ENCODE results near the gene STAT1. TPM values are rescaled to one million over a fixed set of nuclear protein-coding genes. Genes with fewer than 3 reads are reported as not detected.

STAT1 gene
- total RNA-seq, 1 experiment from 2014 or later = 108 TPM

GRCh38 chr2:191020742-191021381 is 6.9 kb upstream of the STAT1 start:
- no peaks in the 10 kb centered on the region for H3K36me3 ChIP-seq
- no peaks in the 10 kb centered on the region for H3K9me3 ChIP-seq (replicated peaks)
- H3K4me3 ChIP-seq = peak overlapping the region; percentile 56
- H3K27me3 ChIP-seq (replicated peaks) = no peaks in the 10 kb centered on the region
- H3K27ac ChIP-seq = peak overlapping the region; percentile 98
- peak in 1 of 2 experiments; percentile 73 for DNase-seq (ENCODE audit: low read depth in 1 of 2, low spot score in 2 of 2)
- H3K4me1 ChIP-seq (replicated peaks) = peaks cover 38% of the 10 kb centered on the region

GRCh38 chr2:191020221-191020741 is 6.3 kb upstream of the STAT1 start:
- Histone ChIP-seq H3K27me3 (replicated peaks) (no peaks in the 10 kb centered on the region), H3K4me3 (peak overlapping the region; percentile 56), H3K4me1 (replicated peaks) (peaks cover 38% of the 10 kb centered on the region), H3K9me3 (replicated peaks) (no peaks in the 10 kb centered on the region; the same call in 1 of the 2 replicates), H3K36me3 (no peaks in the 10 kb centered on the region), H3K27ac (peak overlapping the region; percentile 98)
- DNase-seq (ENCODE audit: low read depth in 1 of 2, low spot score in 2 of 2) = peak; percentile 95 to 97

GRCh38 chr2:191019376-191019775 is 5.4 kb upstream of the STAT1 start:
- DNase-seq (ENCODE audit: low read depth in 1 of 2, low spot score in 2 of 2) = no peak
- Histone ChIP-seq H3K27ac (peak overlapping the region; percentile 98), H3K27me3 (replicated peaks) (no peaks in the 10 kb centered on the region), H3K4me1 (replicated peaks) (peaks cover 43% of the 10 kb centered on the region), H3K4me3 (no peak overlapping the region), H3K9me3 (replicated peaks) (no peaks in the 10 kb centered on the region; the same call in 1 of the 2 replicates), H3K36me3 (no peaks in the 10 kb centered on the region)

DNA sequence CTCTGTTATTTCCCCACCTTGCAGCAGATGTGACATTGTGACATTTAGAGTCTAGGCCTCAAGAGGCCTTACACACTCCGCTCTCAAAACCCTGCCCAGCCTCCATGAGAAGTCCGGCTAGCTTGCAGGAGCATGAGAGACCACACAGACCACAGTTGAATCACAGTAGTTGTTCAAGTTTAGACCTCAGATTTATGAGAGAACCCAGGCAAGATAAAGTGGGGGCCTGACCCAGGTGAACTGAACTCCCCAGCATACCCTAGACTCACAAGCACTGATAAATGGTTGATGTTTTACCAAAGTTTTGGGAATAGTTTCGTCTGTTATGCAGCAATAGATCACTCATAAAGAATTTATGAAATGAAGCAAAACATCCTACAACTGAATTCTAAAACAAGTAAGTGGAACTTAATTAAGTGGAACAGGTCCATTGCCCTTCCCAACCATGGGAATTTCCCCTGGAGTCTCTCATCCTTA is 4.7 kb upstream of the STAT1 start:
- no peaks in the 10 kb centered on the region; the same call in 1 of the 2 replicates for H3K9me3 ChIP-seq (replicated peaks)
- no peak overlapping the region for H3K27ac ChIP-seq
- H3K4me1 ChIP-seq (replicated peaks) = peaks cover 44% of the 10 kb centered on the region
- DNase-seq (ENCODE audit: low read depth in 1 of 2, low spot score in 2 of 2) = no peak
- no peak overlapping the region for H3K4me3 ChIP-seq
- no peaks in the 10 kb centered on the region for H3K27me3 ChIP-seq (replicated peaks)
- peaks cover 3% of the 10 kb centered on the region for H3K36me3 ChIP-seq

DNA sequence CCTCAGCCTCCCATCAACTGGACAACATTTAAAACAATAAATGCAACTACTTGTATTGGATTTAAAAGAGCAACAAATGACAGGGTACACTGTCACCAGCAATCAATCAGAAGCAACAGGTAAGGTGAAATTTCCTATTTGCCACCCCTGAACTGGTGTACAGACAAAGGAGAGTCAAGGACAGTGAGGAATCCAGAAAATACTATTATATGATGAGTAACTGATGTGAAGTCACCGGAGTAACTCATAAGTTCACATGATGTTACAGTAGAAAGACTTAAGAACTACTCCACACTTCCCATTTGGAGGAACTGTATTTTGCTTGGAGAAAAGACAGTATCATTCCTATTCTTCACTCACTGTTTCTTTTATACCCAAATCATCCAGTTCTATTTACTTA is 4.1 kb upstream of the STAT1 start:
- H3K9me3 ChIP-seq (replicated peaks) = no peaks in the 10 kb centered on the region; the same call in 1 of the 2 replicates
- H3K27ac ChIP-seq = no peak overlapping the region
- H3K36me3 ChIP-seq = peaks cover 6% of the 10 kb centered on the region
- DNase-seq (ENCODE audit: low read depth in 1 of 2, low spot score in 2 of 2) = no peak
- peaks cover 40% of the 10 kb centered on the region for H3K4me1 ChIP-seq (replicated peaks)
- H3K4me3 ChIP-seq = no peak overlapping the region
- no peaks in the 10 kb centered on the region for H3K27me3 ChIP-seq (replicated peaks)

DNA sequence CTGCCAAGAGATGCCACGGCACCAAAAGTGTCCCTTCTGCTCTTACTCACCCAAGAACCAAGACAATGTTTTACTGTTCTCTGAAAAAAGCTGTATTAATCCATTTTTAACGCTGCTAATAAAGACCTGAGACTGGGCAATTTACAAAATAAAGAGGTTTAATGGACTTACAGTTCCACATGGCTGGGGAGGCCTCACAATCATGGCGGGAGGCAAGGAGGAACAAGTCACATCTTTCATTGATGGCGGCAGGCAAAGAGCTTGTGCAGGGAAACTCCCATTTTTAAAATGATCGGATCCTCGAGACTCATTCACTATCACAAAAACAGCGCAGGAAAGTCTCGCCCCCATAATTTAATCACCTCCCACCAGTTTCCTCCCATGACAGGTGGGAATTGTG is 1.9 kb upstream of the STAT1 start:
- Histone ChIP-seq H3K4me1 (replicated peaks) (peaks cover 42% of the 10 kb centered on the region), H3K4me3 (no peak overlapping the region), H3K36me3 (peaks cover 25% of the 10 kb centered on the region), H3K27me3 (replicated peaks) (no peaks in the 10 kb centered on the region), H3K9me3 (replicated peaks) (no peaks in the 10 kb centered on the region; the same call in 1 of the 2 replicates), H3K27ac (no peak overlapping the region)
- DNase-seq (ENCODE audit: low read depth in 1 of 2, low spot score in 2 of 2) = no peak

DNA sequence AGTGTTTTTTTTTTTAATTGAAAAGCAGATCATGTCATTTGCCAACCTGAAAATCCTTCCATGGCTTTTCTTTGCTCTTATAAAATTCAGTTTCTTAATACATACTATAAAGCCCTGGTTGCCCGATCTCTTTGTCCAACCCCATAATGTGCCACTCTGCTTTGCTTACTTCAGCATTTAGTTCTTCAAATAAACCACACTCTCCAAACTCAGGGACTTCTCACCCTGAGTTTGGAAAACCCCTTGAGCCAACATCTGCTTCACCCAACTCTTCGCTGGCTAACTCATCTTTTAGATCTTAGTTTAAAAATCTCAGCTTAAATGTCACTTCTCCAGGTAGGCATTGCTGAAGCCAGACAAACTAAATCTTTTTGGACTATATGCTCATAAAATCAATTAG is 1.3 kb upstream of the STAT1 start:
- Histone ChIP-seq H3K27ac (no peak overlapping the region), H3K27me3 (replicated peaks) (no peaks in the 10 kb centered on the region), H3K4me3 (no peak overlapping the region), H3K36me3 (peaks cover 27% of the 10 kb centered on the region), H3K4me1 (replicated peaks) (peaks cover 44% of the 10 kb centered on the region), H3K9me3 (replicated peaks) (no peaks in the 10 kb centered on the region; the same call in 1 of the 2 replicates)
- DNase-seq (ENCODE audit: low read depth in 1 of 2, low spot score in 2 of 2) = no peak

- peaks cover 45% of the 10 kb centered on the region for H3K4me1 ChIP-seq (replicated peaks)
- peak overlapping the region; percentile 70 for H3K27ac ChIP-seq
- H3K36me3 ChIP-seq = peaks cover 33% of the 10 kb centered on the region
- H3K9me3 ChIP-seq (replicated peaks) = no peaks in the 10 kb centered on the region; the same call in 1 of the 2 replicates
- DNase-seq (ENCODE audit: low read depth in 1 of 2, low spot score in 2 of 2) = no peak
- no peaks in the 10 kb centered on the region for H3K27me3 ChIP-seq (replicated peaks)
- peak overlapping the region; percentile 91 for H3K4me3 ChIP-seq
Observed at GRCh38 chr2:191014653-191015020, 666 bp upstream of the STAT1 start.

DNA sequence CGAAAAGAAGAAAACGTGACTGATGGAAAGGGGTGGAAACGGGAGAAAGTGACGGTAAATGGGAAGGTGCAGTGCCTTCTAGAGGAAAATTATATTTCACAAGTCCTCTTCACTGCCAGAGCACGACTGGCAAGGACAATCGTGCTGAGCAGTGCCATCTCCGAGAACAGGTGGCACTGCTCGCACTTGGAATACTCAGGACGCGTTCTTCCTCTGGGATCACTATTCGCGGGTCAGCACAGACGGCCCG is 364 bp downstream of the STAT1 start:
- Histone ChIP-seq H3K4me1 (replicated peaks) (peaks cover 41% of the 10 kb centered on the region), H3K27me3 (replicated peaks) (no peaks in the 10 kb centered on the region), H3K9me3 (replicated peaks) (no peaks in the 10 kb centered on the region; the same call in 1 of the 2 replicates), H3K27ac (peak overlapping the region; percentile 70), H3K36me3 (peaks cover 43% of the 10 kb centered on the region), H3K4me3 (peak overlapping the region; percentile 91)
- no peak for DNase-seq (ENCODE audit: low read depth in 1 of 2, low spot score in 2 of 2)

GRCh38 chr2:191012845-191013681 is 908 bp downstream of the STAT1 start:
- Histone ChIP-seq H3K36me3 (peaks cover 49% of the 10 kb centered on the region), H3K4me3 (peak overlapping the region; percentile 91), H3K9me3 (replicated peaks) (no peaks in the 10 kb centered on the region; the same call in 1 of the 2 replicates), H3K4me1 (replicated peaks) (peaks cover 41% of the 10 kb centered on the region), H3K27me3 (replicated peaks) (no peaks in the 10 kb centered on the region), H3K27ac (peak overlapping the region; percentile 70)
- no peak for DNase-seq (ENCODE audit: low read depth in 1 of 2, low spot score in 2 of 2)

DNA sequence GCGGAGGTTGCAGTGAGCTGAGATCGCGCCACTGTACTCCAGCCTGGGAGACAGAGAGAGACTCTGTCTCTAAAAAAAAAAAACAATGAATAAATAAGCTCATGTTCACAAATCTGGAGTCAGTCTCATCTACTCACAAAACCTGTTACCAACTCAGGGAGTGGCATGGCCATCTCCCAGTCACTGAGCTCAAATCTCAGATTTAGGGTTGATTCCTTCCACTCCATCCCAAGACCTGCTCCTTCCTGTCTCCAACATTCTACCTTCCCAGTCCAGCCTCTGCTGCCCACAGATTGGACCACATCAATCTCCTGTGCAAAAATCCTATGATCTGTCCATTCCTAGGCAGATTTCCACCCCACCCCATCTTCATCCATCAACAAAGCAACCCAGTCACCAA is 1.6 kb downstream of the STAT1 start:
- peaks cover 56% of the 10 kb centered on the region for H3K36me3 ChIP-seq
- no peak overlapping the region for H3K4me3 ChIP-seq
- no peak overlapping the region for H3K27ac ChIP-seq
- no peaks in the 10 kb centered on the region; the same call in 1 of the 2 replicates for H3K9me3 ChIP-seq (replicated peaks)
- no peak for DNase-seq (ENCODE audit: low read depth in 1 of 2, low spot score in 2 of 2)
- H3K4me1 ChIP-seq (replicated peaks) = peaks cover 41% of the 10 kb centered on the region
- H3K27me3 ChIP-seq (replicated peaks) = no peaks in the 10 kb centered on the region

GRCh38 chr2:191010887-191011885 is 2.8 kb downstream of the STAT1 start:
- DNase-seq (ENCODE audit: low read depth in 1 of 2, low spot score in 2 of 2) = no peak
- peaks cover 67% of the 10 kb centered on the region for H3K36me3 ChIP-seq

More at GRCh38 chr2:191010887-191011885, 2.8 kb downstream of the STAT1 start:
- no peaks in the 10 kb centered on the region; the same call in 1 of the 2 replicates for H3K9me3 ChIP-seq (replicated peaks)
- H3K4me3 ChIP-seq = no peak overlapping the region
- no peaks in the 10 kb centered on the region for H3K27me3 ChIP-seq (replicated peaks)
- H3K27ac ChIP-seq = no peak overlapping the region
- peaks cover 41% of the 10 kb centered on the region for H3K4me1 ChIP-seq (replicated peaks)
